H1 (cell line): ENCODE data around the gene CLPTM1L. TPM values are rescaled to one million over a fixed set of nuclear protein-coding genes. Genes with fewer than 3 reads are reported as not detected.
"Not testable (repeated sequence)": the region's sequence is repeated elsewhere in the genome, so short reads cannot be mapped to it uniquely, and the experiment has no call there.

Experiments used
- CTCF ChIA-PET: fragments of 300-600 bp; sonication (Branson Sonifier 250); formaldehyde crosslinking; loops from one replicate; lab custom pipeline; 2021; ENCODE audit not compliant: partially characterized antibody; lab: Charles Lee
- POLR2A ChIA-PET: fragments of 300-600 bp; sonication (Branson Sonifier 250); formaldehyde crosslinking; loops from one replicate; lab custom pipeline; 2021; ENCODE audit warnings: inconsistent platforms; ENCODE audit not compliant: partially characterized antibody; lab: Charles Lee
- DNase-seq, 2 experiments: peaks; one replicate each; pipeline versions ENCODE4 v3.0.0 to v3.0.0-alpha.2; 2010 to 2022; ENCODE audit warnings: low spot score in 2 of 2, low read depth in 1 of 2, mixed read lengths in 1 of 2
- FAIRE-seq: peaks from 2 replicates; lab custom pipeline; 2011; peaks lifted over from hg19 to GRCh38; lab: Jason Lieb, UNC
- H2AFZ ChIP-seq: 2 replicates; pipeline ENCODE4 v1.8.1; 2012; ENCODE audit warnings: low read length, inconsistent platforms
- H2AK5ac ChIP-seq: 2 replicates; pipeline ENCODE4 v1.6.1; 2013; ENCODE audit warnings: low read depth, low read length
- H2BK120ac ChIP-seq: replicated peaks from 2 replicates; pipeline ENCODE3; 2013; ENCODE audit warnings: low read depth, low read length, inconsistent platforms
- H2BK12ac ChIP-seq: 2 replicates; pipeline ENCODE4 v1.6.1; 2013; ENCODE audit warnings: low read depth, low read length
- H2BK15ac ChIP-seq: 2 replicates; pipeline ENCODE4 v1.6.1; 2013; ENCODE audit warnings: low read length
- H2BK20ac ChIP-seq: 2 replicates; pipeline ENCODE4 v1.6.1; 2013; ENCODE audit warnings: low read length
- H2BK5ac ChIP-seq: 2 replicates; pipeline ENCODE4 v1.6.1; 2013; ENCODE audit warnings: low read depth, low read length
- H3K14ac ChIP-seq: 2 replicates; pipeline ENCODE4 v1.6.1; 2013; ENCODE audit warnings: inconsistent platforms; ENCODE audit not compliant: insufficient read length
- H3K18ac ChIP-seq: 2 replicates; pipeline ENCODE4 v1.6.1; 2013; ENCODE audit warnings: low read length; ENCODE audit errors: extremely low read depth
- H3K23ac ChIP-seq: 2 replicates; pipeline ENCODE4 v1.6.1; 2013; ENCODE audit warnings: inconsistent platforms; ENCODE audit not compliant: insufficient read length
- H3K23me2 ChIP-seq: 2 replicates; pipeline ENCODE4 v1.6.1; 2013; ENCODE audit warnings: low read depth, low read length
- H3K27ac ChIP-seq: 2 replicates; pipeline ENCODE4 v1.6.1; 2011; ENCODE audit warnings: low read depth, low read length, inconsistent platforms
- H3K27me3 ChIP-seq, 4 experiments: replicated peaks in 1 of 4; 1 replicate in 1 of 4; 2 replicates in 3 of 4; pipeline versions ENCODE4 v1.6.1 to v1.8.1; 2011 to 2013; ENCODE audit warnings: low read length in 3 of 4, mild to moderate bottlenecking in 3 of 4, inconsistent platforms in 2 of 4, mixed read lengths in 2 of 4, moderate library complexity in 1 of 4; ENCODE audit not compliant: control insufficient read depth in 3 of 4, insufficient read depth in 3 of 4; ENCODE audit errors: extremely low read depth in 1 of 4
- H3K36me3 ChIP-seq, 4 experiments: 2 replicates each; pipeline versions ENCODE4 v1.6.1 to v1.8.1; 2011 to 2013; ENCODE audit warnings: mild to moderate bottlenecking in 4 of 4, low read length in 3 of 4, moderate library complexity in 2 of 4, control low read depth in 1 of 4, inconsistent platforms in 1 of 4; ENCODE audit not compliant: insufficient read depth in 4 of 4, control insufficient read depth in 2 of 4
- H3K4ac ChIP-seq: replicated peaks from 2 replicates; pipeline ENCODE3; 2013; ENCODE audit warnings: low read length, low read depth, mixed read lengths, inconsistent platforms; ENCODE audit not compliant: insufficient read length
- H3K4me1 ChIP-seq, 4 experiments: replicated peaks in 1 of 4; 1 replicate in 1 of 4; 2 replicates in 3 of 4; pipeline versions ENCODE4 v1.6.1 to v1.8.1; 2011 to 2013; ENCODE audit warnings: low read length in 3 of 4, inconsistent platforms in 2 of 4, mixed read lengths in 1 of 4; ENCODE audit not compliant: insufficient read depth in 4 of 4, control insufficient read depth in 3 of 4
- H3K4me2 ChIP-seq, 2 experiments: 2 replicates each; pipeline versions ENCODE4 v1.6.1 to v1.8.1; 2011 to 2013; ENCODE audit warnings: low read depth in 2 of 2, low read length in 2 of 2, control low read depth in 1 of 2, inconsistent platforms in 1 of 2, mild to moderate bottlenecking in 1 of 2; ENCODE audit not compliant: insufficient read depth in 1 of 2
- H3K4me3 ChIP-seq, 4 experiments: fragments of 200-600, 300-600 bp in 1 of 4; sonication (generic), shearing (Covaris generic), sonication (Bioruptor Twin) in 1 of 4; 2 replicates each; pipeline versions ENCODE4 v1.5.1 to v1.8.1; 2011 to 2016; ENCODE audit warnings: low read length in 4 of 4, low read depth in 3 of 4, control low read depth in 2 of 4, inconsistent platforms in 2 of 4, mild to moderate bottlenecking in 2 of 4, mixed read lengths in 1 of 4, moderate library complexity in 1 of 4; ENCODE audit not compliant: insufficient read depth in 2 of 4; ENCODE audit errors: extremely low read depth in 1 of 4
- H3K56ac ChIP-seq: replicated peaks from 2 replicates; pipeline ENCODE3; 2013; ENCODE audit warnings: low read depth, mild to moderate bottlenecking, mixed read lengths, low read length, inconsistent platforms; ENCODE audit not compliant: insufficient read length
- H3K79me1 ChIP-seq: 2 replicates; pipeline ENCODE4 v1.6.1; 2013; ENCODE audit warnings: low read depth, low read length, control low read depth
- H3K79me2 ChIP-seq, 2 experiments: 2 replicates each; pipeline versions ENCODE4 v1.6.1 to v1.8.1; 2012 to 2013; ENCODE audit warnings: low read length in 2 of 2, mild to moderate bottlenecking in 2 of 2, inconsistent platforms in 1 of 2; ENCODE audit not compliant: insufficient read depth in 2 of 2, control insufficient read depth in 1 of 2
- H3K9ac ChIP-seq, 4 experiments: replicated peaks in 1 of 4; 1 replicate in 1 of 4; 2 replicates in 3 of 4; pipeline versions ENCODE4 v1.6.1 to v1.8.1; 2011 to 2013; ENCODE audit warnings: low read depth in 3 of 4, low read length in 3 of 4, control low read depth in 2 of 4, mild to moderate bottlenecking in 2 of 4, moderate library complexity in 2 of 4, inconsistent platforms in 1 of 4; ENCODE audit errors: extremely low read depth in 1 of 4
- H3K9me3 ChIP-seq, 2 experiments: 2 replicates each; pipeline versions ENCODE4 v1.6.1 to v1.8.1; 2012 to 2013; ENCODE audit warnings: mild to moderate bottlenecking in 2 of 2, moderate library complexity in 2 of 2, control low read depth in 1 of 2, inconsistent platforms in 1 of 2, low read depth in 1 of 2, low read length in 1 of 2, mixed read lengths in 1 of 2; ENCODE audit not compliant: insufficient read depth in 2 of 2
- H4K20me1 ChIP-seq, 2 experiments: replicated peaks in 1 of 2; 2 replicates each; pipeline versions ENCODE3 to v1.8.1; 2011 to 2013; ENCODE audit warnings: inconsistent platforms in 2 of 2, low read length in 2 of 2, mild to moderate bottlenecking in 1 of 2; ENCODE audit not compliant: insufficient read depth in 2 of 2, control insufficient read depth in 1 of 2
- H4K5ac ChIP-seq: 2 replicates; pipeline ENCODE4 v1.6.1; 2013; ENCODE audit warnings: low read length, low read depth, mixed read lengths, inconsistent platforms; ENCODE audit not compliant: insufficient read length
- H4K8ac ChIP-seq: 2 replicates; pipeline ENCODE4 v1.8.0; 2013; ENCODE audit warnings: mild to moderate bottlenecking, moderate library complexity, low read length, inconsistent platforms; ENCODE audit not compliant: insufficient read depth; ENCODE audit errors: extremely low read depth
- H4K91ac ChIP-seq: replicated peaks from 2 replicates; pipeline ENCODE3; 2013; ENCODE audit warnings: low read length, mixed read lengths, inconsistent platforms; ENCODE audit not compliant: insufficient read length
- WGBS, 2 experiments: shearing (Covaris generic) in 1 of 2; methylation state at CpG; one replicate each; pipeline versions ENCODE4 v1.1.6 to v1.1.7; 2013 to 2015; ENCODE audit warnings: low lambda C conversion rate in 2 of 2, mixed read lengths in 2 of 2, inconsistent platforms in 1 of 2, low coverage in 1 of 2, missing lambda C conversion rate in 1 of 2; ENCODE audit not compliant: insufficient replicate concordance in 2 of 2, insufficient coverage in 1 of 2, insufficient read length in 1 of 2; ENCODE audit errors: extremely low coverage in 1 of 2, missing lambda C conversion rate in 1 of 2; 5-methylcytosine and 5-hydroxymethylcytosine counted together
- polyA plus RNA-seq, 7 experiments: library from polyadenylated mRNA; depleted of rRNA in 3 of 7; stranded (reverse) in 5 of 7; unstranded in 2 of 7; fragments of >200 nt in 5 of 7; fragments of 200-250 nt in 2 of 7; gene quantifications; 1 replicate in 5 of 7; 2 replicates in 1 of 7; 4 replicates in 1 of 7; pipeline versions ENCODE4 v1.2.1 to v1.2.3, GENCODE V29; 2011 to 2013; ENCODE audit warnings: missing spikeins in 2 of 7, mixed read lengths in 2 of 7
- total RNA-seq: library from RNA; stranded (reverse); fragmentation: NEBNext Ultra II Directional; extraction: Animal tissue kit (Norgen Biotek cat#: 25700); gene quantifications from 2 replicates; pipeline ENCODE4 v1.2.1, GENCODE V29; 2021

Gene CLPTM1L
- total and polyA plus RNA-seq, 2 of the 8 experiments (the other 6 are each of a cell fraction or from before 2014, with no cell fraction given), result 102 to 119 TPM

GRCh38 chr5:1283729-1284041 lies 61.2 kb downstream of the CLPTM1L start:
- not testable (repeated sequence) for DNase-seq, H2BK15ac ChIP-seq

More at GRCh38 chr5:1283729-1284041, 61.2 kb downstream of the CLPTM1L start:
- not testable (repeated sequence) for H3K56ac ChIP-seq, H3K14ac ChIP-seq, H3K4me3 ChIP-seq, H3K23me2 ChIP-seq, H3K79me1 ChIP-seq, H3K9me3 ChIP-seq, H2BK5ac ChIP-seq, H3K4ac ChIP-seq, H2AK5ac ChIP-seq, H3K4me1 ChIP-seq, H2BK12ac ChIP-seq, H2BK120ac ChIP-seq, H3K18ac ChIP-seq, H2BK20ac ChIP-seq, H4K91ac ChIP-seq, H3K27me3 ChIP-seq, H3K23ac ChIP-seq, H4K8ac ChIP-seq, H4K5ac ChIP-seq, H3K9ac ChIP-seq, H3K27ac ChIP-seq, H3K4me2 ChIP-seq, FAIRE-seq, H2AFZ ChIP-seq
- peaks cover 0 to 13% (median 5%) of the 10 kb centered on the region in 4 experiments; a peak in 4 of 8 replicates for H3K36me3 ChIP-seq
- ChIA-PET POLR2A (interaction anchor here (0.6 to 0.7 kb wide), 2 partner anchors 11 to 16 kb away, joined by 3 to 4 read pairs; partner anchors contain the start of gene TERT), CTCF (interaction anchor here (1.2 to 1.6 kb wide), 2 partner anchors 10 to 185 kb away, joined by 3 to 5 read pairs; no protein-coding TSS in a partner anchor)
- peaks cover 0 to 30% of the 10 kb centered on the region in 2 experiments; a peak in 3 of 4 replicates for H3K79me2 ChIP-seq
- 90% methylated on average over 13 of the region's 16 CpGs; no CpG with 5 or more reads in 1 of the 2 experiments for WGBS, 2 experiments
- peaks cover 6 to 11% of the 10 kb centered on the region in 2 experiments for H4K20me1 ChIP-seq
